ENCODE results near the gene CGGBP1. TPM values are rescaled to one million over a fixed set of nuclear protein-coding genes. Genes with fewer than 3 reads are reported as not detected.
A peak's percentile ranks its signal among the peaks of the same experiment; 100 is the strongest.

The CGGBP1 gene
- total RNA-seq, 1 donor from 2014 or later: 57.1 TPM

GRCh38 chr3:88058306-88058580, 562 bp downstream of the CGGBP1 start:
- peaks cover 3% of the 10 kb centered on the region for H3K27me3 Mint-ChIP-seq (ENCODE audit: unreplicated experiment)
- peaks cover 7% of the 10 kb centered on the region for H3K9me3 Mint-ChIP-seq (ENCODE audit: unreplicated experiment)
- TF ChIP-seq, protein P1, sequence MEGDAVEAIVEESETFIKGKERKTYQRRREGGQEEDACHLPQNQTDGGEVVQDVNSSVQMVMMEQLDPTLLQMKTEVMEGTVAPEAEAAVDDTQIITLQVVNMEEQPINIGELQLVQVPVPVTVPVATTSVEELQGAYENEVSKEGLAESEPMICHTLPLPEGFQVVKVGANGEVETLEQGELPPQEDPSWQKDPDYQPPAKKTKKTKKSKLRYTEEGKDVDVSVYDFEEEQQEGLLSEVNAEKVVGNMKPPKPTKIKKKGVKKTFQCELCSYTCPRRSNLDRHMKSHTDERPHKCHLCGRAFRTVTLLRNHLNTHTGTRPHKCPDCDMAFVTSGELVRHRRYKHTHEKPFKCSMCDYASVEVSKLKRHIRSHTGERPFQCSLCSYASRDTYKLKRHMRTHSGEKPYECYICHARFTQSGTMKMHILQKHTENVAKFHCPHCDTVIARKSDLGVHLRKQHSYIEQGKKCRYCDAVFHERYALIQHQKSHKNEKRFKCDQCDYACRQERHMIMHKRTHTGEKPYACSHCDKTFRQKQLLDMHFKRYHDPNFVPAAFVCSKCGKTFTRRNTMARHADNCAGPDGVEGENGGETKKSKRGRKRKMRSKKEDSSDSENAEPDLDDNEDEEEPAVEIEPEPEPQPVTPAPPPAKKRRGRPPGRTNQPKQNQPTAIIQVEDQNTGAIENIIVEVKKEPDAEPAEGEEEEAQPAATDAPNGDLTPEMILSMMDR (IDR thresholded peaks at IDR 0.05; ENCODE audit: partially characterized antibody, unreplicated experiment): no peak
- H3K4me1 Mint-ChIP-seq (ENCODE audit: low read depth, unreplicated experiment): peaks cover 7% of the 10 kb centered on the region
- peak overlapping the region; percentile 29 for H3K27ac Mint-ChIP-seq (ENCODE audit: unreplicated experiment)
- H3K4me3 Mint-ChIP-seq (ENCODE audit: unreplicated experiment): peak overlapping the region; percentile 90
- no peaks in the 10 kb centered on the region for H3K36me3 Mint-ChIP-seq (ENCODE audit: unreplicated experiment)
- no peak for DNase-seq

DNA sequence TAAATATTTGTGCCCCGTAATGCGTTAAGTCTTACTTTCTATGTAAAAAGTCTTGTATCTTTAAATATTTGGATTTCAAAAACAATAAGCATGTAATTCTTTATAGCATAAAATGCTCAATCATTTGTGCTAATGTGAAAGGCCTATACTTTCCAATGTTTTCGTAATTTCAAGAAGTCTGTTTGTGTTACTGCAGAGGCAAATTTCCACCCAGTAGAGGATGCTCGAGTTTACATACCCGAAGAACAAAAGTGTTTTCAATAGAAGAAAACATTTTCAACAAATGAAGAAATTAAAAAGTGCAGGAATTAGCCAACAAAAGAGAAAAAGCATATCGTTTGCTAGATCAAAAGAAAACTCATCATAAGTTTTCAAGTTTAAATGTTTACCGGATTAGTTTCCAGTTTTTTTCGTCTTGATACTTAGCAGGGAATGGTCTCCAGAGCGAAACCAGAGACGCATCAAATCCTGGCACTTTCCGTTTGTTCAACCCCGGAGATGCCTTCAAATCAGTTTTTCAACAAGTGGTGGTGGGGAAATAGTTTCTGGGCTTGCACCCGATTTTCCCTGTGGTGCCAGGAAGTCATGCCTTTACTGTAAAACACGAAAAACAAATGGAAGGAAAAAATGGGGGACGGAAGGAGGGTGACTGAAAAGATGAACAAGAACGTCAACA, 1.0 kb downstream of the CGGBP1 start:
- DNase-seq: no peak
- peak overlapping the region; percentile 90 for H3K4me3 Mint-ChIP-seq (ENCODE audit: unreplicated experiment)
- TF ChIP-seq, protein P1 (IDR thresholded peaks at IDR 0.05; ENCODE audit: partially characterized antibody, unreplicated experiment): no peak
- H3K27ac Mint-ChIP-seq (ENCODE audit: unreplicated experiment): peak overlapping the region; percentile 29
- H3K4me1 Mint-ChIP-seq (ENCODE audit: low read depth, unreplicated experiment): peaks cover 7% of the 10 kb centered on the region
- H3K36me3 Mint-ChIP-seq (ENCODE audit: unreplicated experiment): no peaks in the 10 kb centered on the region
- H3K9me3 Mint-ChIP-seq (ENCODE audit: unreplicated experiment): peaks cover 7% of the 10 kb centered on the region
- peaks cover 3% of the 10 kb centered on the region for H3K27me3 Mint-ChIP-seq (ENCODE audit: unreplicated experiment)

- Mint-ChIP-seq H3K4me3 (ENCODE audit: unreplicated experiment) (no peak overlapping the region), H3K27me3 (ENCODE audit: unreplicated experiment) (no peaks in the 10 kb centered on the region), H3K36me3 (ENCODE audit: unreplicated experiment) (no peaks in the 10 kb centered on the region), H3K4me1 (ENCODE audit: low read depth, unreplicated experiment) (no peaks in the 10 kb centered on the region), H3K27ac (ENCODE audit: unreplicated experiment) (no peak overlapping the region), H3K9me3 (ENCODE audit: unreplicated experiment) (peaks cover 2% of the 10 kb centered on the region)
- TF ChIP-seq, protein P1 (IDR thresholded peaks at IDR 0.05; ENCODE audit: partially characterized antibody, unreplicated experiment): no peak
- DNase-seq: no peak
Observed at GRCh38 chr3:88046766-88047165, 12.0 kb downstream of the CGGBP1 start.

- Mint-ChIP-seq H3K36me3 (ENCODE audit: unreplicated experiment) (no peaks in the 10 kb centered on the region), H3K4me1 (ENCODE audit: low read depth, unreplicated experiment) (no peaks in the 10 kb centered on the region), H3K27ac (ENCODE audit: unreplicated experiment) (no peak overlapping the region), H3K27me3 (ENCODE audit: unreplicated experiment) (no peaks in the 10 kb centered on the region), H3K4me3 (ENCODE audit: unreplicated experiment) (no peak overlapping the region), H3K9me3 (ENCODE audit: unreplicated experiment) (peaks cover 2% of the 10 kb centered on the region)
- TF ChIP-seq, protein P1 (IDR thresholded peaks at IDR 0.05; ENCODE audit: partially characterized antibody, unreplicated experiment): no peak
- DNase-seq: no peak
Observed at GRCh38 chr3:88044411-88044810, 14.4 kb downstream of the CGGBP1 start.

GRCh38 chr3:88041005-88041404, 17.8 kb downstream of the CGGBP1 start:
- H3K36me3 Mint-ChIP-seq (ENCODE audit: unreplicated experiment): no peaks in the 10 kb centered on the region
- no peak overlapping the region for H3K27ac Mint-ChIP-seq (ENCODE audit: unreplicated experiment)
- DNase-seq: no peak
- no peaks in the 10 kb centered on the region for H3K27me3 Mint-ChIP-seq (ENCODE audit: unreplicated experiment)
- TF ChIP-seq, protein P1 (IDR thresholded peaks at IDR 0.05; ENCODE audit: partially characterized antibody, unreplicated experiment): no peak
- H3K4me1 Mint-ChIP-seq (ENCODE audit: low read depth, unreplicated experiment): no peaks in the 10 kb centered on the region
- H3K9me3 Mint-ChIP-seq (ENCODE audit: unreplicated experiment): peaks cover 2% of the 10 kb centered on the region
- no peak overlapping the region for H3K4me3 Mint-ChIP-seq (ENCODE audit: unreplicated experiment)

Data from glutamatergic neuron (in vitro differentiated cells).